ENCODE measurements around the gene IFNA2.
"Not testable (repeated sequence)": the region's sequence is repeated elsewhere in the genome, so short reads cannot be mapped to it uniquely, and the experiment has no call there.

The IFNA2 gene

GRCh38 chr9:21381448-21382339 is 3.5 kb downstream of the IFNA2 start:
- Histone ChIP-seq H3K27me3 (ENCODE audit: control insufficient read depth, insufficient read depth, low read length, poor library complexity, severe bottlenecking) (no peaks in the 10 kb centered on the region), H3K36me3 (ENCODE audit: control insufficient read depth, insufficient read depth, low read length) (no peaks in the 10 kb centered on the region), H3K4me3 (ENCODE audit: insufficient read depth, low read depth, low read length) (no peak overlapping the region), H3K9me3 (ENCODE audit: control insufficient read depth, low read length) (no peaks in the 10 kb centered on the region), H3K27ac (ENCODE audit: insufficient read depth, low read depth, low read length, poor library complexity, severe bottlenecking) (no peak overlapping the region), H3K4me1 (ENCODE audit: control insufficient read depth, insufficient read depth, low read length) (peaks cover 6% of the 10 kb centered on the region)
- 52 to 61% methylated on average over 5 of the region's 5 CpGs for WGBS, 2 experiments

- WGBS, 2 experiments, result 94 to 96% methylated on average over 1 to 2 of the region's 4 CpGs
- H3K27ac ChIP-seq (ENCODE audit: insufficient read depth, low read depth, low read length, poor library complexity, severe bottlenecking); H3K9me3 ChIP-seq (ENCODE audit: control insufficient read depth, low read length); H3K4me3 ChIP-seq (ENCODE audit: insufficient read depth, low read depth, low read length); H3K4me1 ChIP-seq (ENCODE audit: control insufficient read depth, insufficient read depth, low read length); H3K27me3 ChIP-seq (ENCODE audit: control insufficient read depth, insufficient read depth, low read length, poor library complexity, severe bottlenecking); H3K36me3 ChIP-seq (ENCODE audit: control insufficient read depth, insufficient read depth, low read length): not testable (repeated sequence)
Observed at GRCh38 chr9:21371467-21371866, 13.7 kb downstream of the IFNA2 start.

GRCh38 chr9:21367957-21368356 is 17.2 kb downstream of the IFNA2 start, which contains the start of gene IFNA13:
Gene IFNA13, minus strand, starts transcription at chr9:21368057. Its CDS starts 47 bp downstream, at chr9:21368010.
- Histone ChIP-seq H3K27me3 (ENCODE audit: control insufficient read depth, insufficient read depth, low read length, poor library complexity, severe bottlenecking) (no peaks in the 10 kb centered on the region), H3K4me3 (ENCODE audit: insufficient read depth, low read depth, low read length) (no peak within 1 kb of the TSS), H3K36me3 (ENCODE audit: control insufficient read depth, insufficient read depth, low read length) (no peaks in the 10 kb centered on the region), H3K9me3 (ENCODE audit: control insufficient read depth, low read length) (no peaks in the 10 kb centered on the region), H3K27ac (ENCODE audit: insufficient read depth, low read depth, low read length, poor library complexity, severe bottlenecking) (no peak within 1 kb of the TSS), H3K4me1 (ENCODE audit: control insufficient read depth, insufficient read depth, low read length) (no peaks in the 10 kb centered on the region)
- 89 to 93% methylated on average over 2 of the region's 3 CpGs for WGBS, 2 experiments

GRCh38 chr9:21367169-21367568 is 18.0 kb downstream of the IFNA2 start:
- H3K4me1 ChIP-seq (ENCODE audit: control insufficient read depth, insufficient read depth, low read length); H3K9me3 ChIP-seq (ENCODE audit: control insufficient read depth, low read length); H3K27me3 ChIP-seq (ENCODE audit: control insufficient read depth, insufficient read depth, low read length, poor library complexity, severe bottlenecking); H3K4me3 ChIP-seq (ENCODE audit: insufficient read depth, low read depth, low read length); H3K27ac ChIP-seq (ENCODE audit: insufficient read depth, low read depth, low read length, poor library complexity, severe bottlenecking); H3K36me3 ChIP-seq (ENCODE audit: control insufficient read depth, insufficient read depth, low read length): not testable (repeated sequence)
- WGBS, 2 experiments, result 87 to 89% methylated on average over 1 of the region's 2 CpGs

DNA sequence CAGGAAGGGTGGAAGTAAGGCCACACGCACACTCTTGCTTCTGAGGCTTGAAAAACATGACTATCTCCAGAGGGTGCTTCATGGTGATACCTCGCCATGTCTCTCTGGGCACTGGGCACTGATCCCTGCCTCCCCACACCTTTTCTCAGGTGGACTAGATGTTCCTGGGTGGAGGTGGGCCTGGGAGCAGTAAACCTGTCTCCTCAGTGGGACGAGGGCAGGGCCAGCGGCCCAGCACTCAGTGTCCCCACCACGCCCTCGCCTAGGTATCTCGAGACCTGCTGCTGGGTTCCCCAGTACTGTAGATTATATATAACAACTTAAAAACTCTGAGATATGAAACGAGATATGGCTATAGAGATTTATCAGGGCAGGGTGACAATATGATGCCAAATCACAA is 22.9 kb downstream of the IFNA2 start:
- no peaks in the 10 kb centered on the region for H3K36me3 ChIP-seq (ENCODE audit: control insufficient read depth, insufficient read depth, low read length)
- 93 to 95% methylated on average over 4 to 7 of the region's 8 CpGs for WGBS, 2 experiments
- no peaks in the 10 kb centered on the region for H3K4me1 ChIP-seq (ENCODE audit: control insufficient read depth, insufficient read depth, low read length)
- H3K27ac ChIP-seq (ENCODE audit: insufficient read depth, low read depth, low read length, poor library complexity, severe bottlenecking), result no peak overlapping the region
- H3K27me3 ChIP-seq (ENCODE audit: control insufficient read depth, insufficient read depth, low read length, poor library complexity, severe bottlenecking), result no peaks in the 10 kb centered on the region
- H3K4me3 ChIP-seq (ENCODE audit: insufficient read depth, low read depth, low read length), result no peak overlapping the region
- H3K9me3 ChIP-seq (ENCODE audit: control insufficient read depth, low read length), result no peaks in the 10 kb centered on the region

DNA sequence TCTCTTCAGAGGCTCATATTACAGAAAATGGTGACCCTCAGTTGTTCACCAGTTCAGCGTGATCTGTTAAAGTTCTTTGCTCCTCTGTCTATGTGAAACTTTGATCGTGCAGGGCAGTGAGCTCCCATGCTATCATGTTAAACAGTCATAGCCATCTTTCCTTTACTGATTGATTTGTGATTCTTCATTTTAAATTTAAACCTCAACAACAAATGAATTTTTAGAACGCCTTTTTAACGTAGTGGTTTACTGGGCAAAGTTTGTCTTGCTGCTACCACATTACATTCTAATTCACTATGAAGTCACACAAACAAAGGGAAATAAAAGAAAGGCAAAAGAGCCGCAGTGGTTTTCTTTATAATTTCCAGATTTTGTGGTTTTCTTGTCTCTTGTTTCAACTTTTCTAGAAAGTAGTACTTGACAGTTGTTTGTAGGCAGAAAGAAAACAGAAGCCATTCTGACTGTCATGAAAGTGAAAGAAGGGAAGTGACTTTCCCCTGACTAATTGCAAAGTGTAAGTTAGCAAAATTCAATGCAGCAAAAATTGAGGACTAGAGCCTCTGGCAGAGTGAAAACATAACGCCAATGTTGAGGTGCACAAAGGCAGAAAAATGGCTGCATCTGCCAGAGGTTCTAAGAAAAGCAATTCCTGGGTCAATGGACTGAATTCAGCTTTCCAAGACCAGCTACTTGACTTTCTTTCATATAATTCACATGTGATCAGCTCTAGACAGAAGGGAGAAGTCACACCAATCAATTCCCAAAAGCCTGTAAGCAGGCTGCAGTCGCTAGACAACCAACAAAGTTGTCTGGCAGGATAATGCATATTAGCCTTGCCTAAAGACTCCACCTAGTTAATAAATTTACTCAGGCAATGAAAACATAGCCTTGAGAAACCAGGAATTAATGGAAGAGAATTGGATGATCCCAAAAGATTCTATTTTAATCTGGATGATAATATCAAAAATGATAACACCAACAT is 27.4 kb downstream of the IFNA2 start:
- Histone ChIP-seq H3K9me3 (ENCODE audit: control insufficient read depth, low read length) (no peaks in the 10 kb centered on the region), H3K27ac (ENCODE audit: insufficient read depth, low read depth, low read length, poor library complexity, severe bottlenecking) (no peak overlapping the region), H3K36me3 (ENCODE audit: control insufficient read depth, insufficient read depth, low read length) (no peaks in the 10 kb centered on the region), H3K4me3 (ENCODE audit: insufficient read depth, low read depth, low read length) (no peak overlapping the region), H3K27me3 (ENCODE audit: control insufficient read depth, insufficient read depth, low read length, poor library complexity, severe bottlenecking) (no peaks in the 10 kb centered on the region), H3K4me1 (ENCODE audit: control insufficient read depth, insufficient read depth, low read length) (no peaks in the 10 kb centered on the region)
- WGBS, 2 experiments, result 92% methylated on average over 7 of the region's 7 CpGs

GRCh38 chr9:21350787-21351186 is 34.4 kb downstream of the IFNA2 start, which contains the start of gene IFNA6:
Gene IFNA6, minus strand, starts transcription at chr9:21350887. Its CDS starts 0 bp downstream, at chr9:21350887.
- Histone ChIP-seq H3K4me3 (ENCODE audit: insufficient read depth, low read depth, low read length) (no peak within 1 kb of the TSS), H3K36me3 (ENCODE audit: control insufficient read depth, insufficient read depth, low read length) (no peaks in the 10 kb centered on the region), H3K4me1 (ENCODE audit: control insufficient read depth, insufficient read depth, low read length) (no peaks in the 10 kb centered on the region), H3K9me3 (ENCODE audit: control insufficient read depth, low read length) (no peaks in the 10 kb centered on the region), H3K27ac (ENCODE audit: insufficient read depth, low read depth, low read length, poor library complexity, severe bottlenecking) (no peak within 1 kb of the TSS), H3K27me3 (ENCODE audit: control insufficient read depth, insufficient read depth, low read length, poor library complexity, severe bottlenecking) (no peaks in the 10 kb centered on the region)
- WGBS, 2 experiments, result no CpG with 5 or more reads among the region's 1 CpG

DNA sequence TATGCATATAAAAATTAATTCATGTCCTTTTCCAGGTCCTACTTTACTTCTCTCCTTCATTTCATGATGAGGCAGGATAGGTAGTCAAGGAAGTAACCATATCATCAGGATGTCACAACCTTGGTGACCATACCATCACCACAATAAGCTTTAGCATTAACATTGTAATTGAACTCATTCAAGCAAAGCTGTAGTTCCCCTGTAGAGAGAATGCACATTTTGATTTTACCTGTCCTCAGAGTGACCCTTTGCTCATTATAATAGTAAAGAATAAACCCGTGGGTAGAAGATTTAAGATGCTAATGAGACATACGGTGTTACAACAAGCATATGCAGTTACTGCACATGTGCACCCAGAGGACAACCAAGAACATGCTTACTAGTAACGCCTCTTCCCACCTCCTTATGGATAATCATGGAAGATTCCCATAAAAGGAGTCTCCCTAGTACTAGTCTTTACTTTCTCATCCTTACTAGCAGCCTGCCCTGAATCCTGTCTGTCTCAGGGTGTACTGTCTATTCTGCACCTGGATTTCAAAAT is 36.7 kb downstream of the IFNA2 start:
- 82% methylated on average over 3 of the region's 3 CpGs for WGBS, 2 experiments
- Histone ChIP-seq H3K27ac (ENCODE audit: insufficient read depth, low read depth, low read length, poor library complexity, severe bottlenecking) (no peak overlapping the region), H3K36me3 (ENCODE audit: control insufficient read depth, insufficient read depth, low read length) (no peaks in the 10 kb centered on the region), H3K4me1 (ENCODE audit: control insufficient read depth, insufficient read depth, low read length) (no peaks in the 10 kb centered on the region), H3K9me3 (ENCODE audit: control insufficient read depth, low read length) (no peaks in the 10 kb centered on the region), H3K4me3 (ENCODE audit: insufficient read depth, low read depth, low read length) (no peak overlapping the region), H3K27me3 (ENCODE audit: control insufficient read depth, insufficient read depth, low read length, poor library complexity, severe bottlenecking) (no peaks in the 10 kb centered on the region)

DNA sequence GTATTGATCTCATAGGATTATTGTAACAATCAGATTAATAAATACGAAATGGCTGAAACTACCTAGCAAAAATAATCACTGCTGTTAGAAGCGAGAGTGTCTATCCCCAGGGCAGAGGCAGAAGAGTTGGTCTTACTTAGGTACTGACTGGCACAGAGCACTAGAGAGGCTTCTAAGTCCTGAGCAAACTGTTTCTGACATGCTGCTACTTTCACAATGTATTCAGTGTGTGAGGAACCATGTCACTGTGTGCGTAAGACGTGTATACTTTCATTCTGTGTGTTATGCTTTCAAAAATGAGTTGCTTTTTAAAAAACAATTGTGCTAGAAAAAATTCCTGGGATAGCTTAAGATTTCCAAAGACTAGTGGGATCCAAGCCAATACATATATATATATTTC is 44.5 kb downstream of the IFNA2 start:
- WGBS, 2 experiments, result 91 to 93% methylated on average over 4 of the region's 4 CpGs

DNA sequence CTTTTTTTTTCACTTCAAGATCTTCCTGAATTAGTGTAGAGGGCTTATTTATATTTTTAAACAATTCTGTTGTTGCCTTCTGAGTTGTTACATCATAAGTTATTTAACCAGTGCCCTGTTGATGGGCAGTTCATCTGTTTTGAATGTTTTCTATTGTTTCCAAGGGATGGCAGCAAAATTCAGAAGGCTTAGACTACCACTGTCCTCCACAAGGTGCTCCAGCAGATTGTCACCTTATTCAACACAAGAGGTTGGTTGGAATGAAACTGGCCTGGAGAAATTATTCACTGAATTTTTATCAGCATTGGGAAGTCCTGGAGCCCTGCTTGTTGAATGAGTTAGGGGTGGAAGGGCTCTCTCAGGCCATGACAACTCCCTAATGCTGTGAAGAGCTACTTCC is 48.7 kb downstream of the IFNA2 start:
- Histone ChIP-seq H3K4me1 (ENCODE audit: control insufficient read depth, insufficient read depth, low read length) (peaks cover 17% of the 10 kb centered on the region), H3K36me3 (ENCODE audit: control insufficient read depth, insufficient read depth, low read length) (peaks cover 5% of the 10 kb centered on the region), H3K27me3 (ENCODE audit: control insufficient read depth, insufficient read depth, low read length, poor library complexity, severe bottlenecking) (no peaks in the 10 kb centered on the region), H3K4me3 (ENCODE audit: insufficient read depth, low read depth, low read length) (no peak overlapping the region), H3K9me3 (ENCODE audit: control insufficient read depth, low read length) (no peaks in the 10 kb centered on the region), H3K27ac (ENCODE audit: insufficient read depth, low read depth, low read length, poor library complexity, severe bottlenecking) (no peak overlapping the region)

More for the DNA sequence above, 44.5 kb downstream of the IFNA2 start:
- Histone ChIP-seq H3K36me3 (ENCODE audit: control insufficient read depth, insufficient read depth, low read length) (no peaks in the 10 kb centered on the region), H3K9me3 (ENCODE audit: control insufficient read depth, low read length) (no peaks in the 10 kb centered on the region), H3K27me3 (ENCODE audit: control insufficient read depth, insufficient read depth, low read length, poor library complexity, severe bottlenecking) (no peaks in the 10 kb centered on the region), H3K4me3 (ENCODE audit: insufficient read depth, low read depth, low read length) (no peak overlapping the region), H3K27ac (ENCODE audit: insufficient read depth, low read depth, low read length, poor library complexity, severe bottlenecking) (no peak overlapping the region), H3K4me1 (ENCODE audit: control insufficient read depth, insufficient read depth, low read length) (no peaks in the 10 kb centered on the region)
